GM04503 (cell line): Measurements from ENCODE around the gene LRRTM4.
"Not testable (repeated sequence)": the region's sequence is repeated elsewhere in the genome, so short reads cannot be mapped to it uniquely, and the experiment has no call there.

ENCODE experiments used
- DNase-seq: peaks from one replicate; pipeline ENCODE4 v3.0.0-alpha.2; 2012; ENCODE audit warnings: low read depth

Gene LRRTM4

DNA sequence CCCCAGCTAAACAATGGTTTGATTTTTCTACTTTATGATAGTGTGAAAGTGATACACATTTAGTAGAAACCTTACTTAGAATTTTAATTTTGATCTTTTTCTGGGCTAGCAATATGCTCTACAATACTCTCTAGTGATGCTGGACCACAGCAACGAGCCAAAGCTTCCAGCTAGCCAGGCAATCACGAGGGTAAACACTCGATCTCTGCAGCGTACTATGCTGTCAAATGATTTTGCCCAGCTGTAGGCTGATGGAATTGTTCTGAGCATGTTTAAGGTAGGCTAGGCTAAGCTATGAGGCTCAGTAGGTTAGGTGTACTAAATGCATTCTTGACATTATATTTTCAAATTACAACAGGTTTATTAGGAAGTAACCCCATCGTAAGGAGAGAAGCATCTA, 207.5 kb downstream of the LRRTM4 start:
- no peak for DNase-seq

DNA sequence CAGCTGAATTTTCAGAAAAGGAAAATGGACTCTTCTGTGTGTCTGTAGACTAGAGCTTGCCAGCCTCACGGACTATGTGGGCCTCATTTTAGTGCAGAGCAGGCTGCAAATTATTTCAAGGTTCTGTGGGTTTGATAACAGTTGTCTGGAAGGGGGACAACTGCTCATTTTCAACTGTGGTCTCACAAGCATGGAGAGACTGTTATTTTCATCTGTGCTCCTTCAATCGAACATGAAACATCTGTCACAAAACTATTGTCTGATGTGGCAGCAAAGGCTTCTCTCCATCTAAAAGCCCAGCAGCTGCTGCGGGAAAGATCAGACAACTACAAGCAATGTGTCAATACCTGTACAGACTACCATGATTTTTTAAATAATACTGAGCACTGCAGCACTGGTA, 211.8 kb downstream of the LRRTM4 start:
- DNase-seq = no peak

DNA sequence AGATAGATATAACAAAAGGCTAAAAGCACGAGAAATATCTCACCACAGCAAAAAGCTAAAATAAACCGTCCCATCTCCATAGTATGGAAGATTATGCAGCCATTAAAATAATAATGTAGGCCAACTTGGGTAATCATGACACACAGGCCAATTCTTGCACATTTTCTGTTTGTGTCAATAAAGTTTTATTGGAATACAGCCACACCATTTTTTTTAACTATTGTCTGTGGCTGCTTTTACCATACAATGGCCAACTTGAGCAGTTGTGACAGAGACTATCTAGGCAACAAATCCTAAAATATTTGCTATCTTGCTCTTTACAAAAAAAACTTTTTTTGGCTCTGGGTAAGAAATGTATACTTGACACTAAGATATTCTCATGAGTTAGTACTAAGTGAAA, 212.5 kb downstream of the LRRTM4 start:
- no peak for DNase-seq

DNA sequence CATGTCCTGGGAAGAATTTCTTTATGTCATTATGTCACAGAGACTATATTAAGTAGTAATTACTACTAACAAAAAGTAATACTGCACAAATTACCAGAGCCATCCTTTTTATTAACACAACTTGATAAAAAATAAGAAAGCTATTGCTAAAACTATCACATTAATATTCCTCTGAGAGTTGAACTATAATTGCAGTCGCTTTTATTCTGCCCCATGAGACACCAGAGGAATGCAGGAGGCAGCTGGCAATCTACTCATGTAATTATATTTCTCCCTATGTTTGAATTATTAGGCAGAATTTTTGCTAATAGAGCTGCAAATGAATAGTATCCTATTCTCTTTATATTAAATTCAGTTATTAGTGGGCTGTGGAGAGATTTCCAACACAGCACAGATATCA, 220.7 kb downstream of the LRRTM4 start:
- DNase-seq = no peak

DNA sequence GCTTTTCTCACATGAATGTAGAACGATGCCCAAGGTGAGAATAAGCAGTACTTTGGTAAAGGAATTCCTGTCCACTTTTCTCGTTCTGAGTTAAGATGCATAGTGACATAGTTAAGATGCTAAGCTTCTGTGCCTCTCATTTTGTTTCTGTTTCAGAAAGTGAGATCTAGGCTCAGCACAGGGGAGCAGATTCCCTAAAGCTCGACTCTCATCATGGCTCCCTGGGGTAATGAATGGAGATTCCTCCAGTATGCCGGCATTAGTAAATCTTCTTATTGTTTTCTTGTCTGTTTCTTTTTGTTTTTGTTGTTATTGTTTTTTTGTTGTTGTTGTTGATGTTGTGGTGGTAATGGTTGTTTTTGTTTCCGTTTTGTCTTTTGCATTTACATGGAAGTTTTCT, 225.4 kb downstream of the LRRTM4 start:
- DNase-seq = no peak

DNA sequence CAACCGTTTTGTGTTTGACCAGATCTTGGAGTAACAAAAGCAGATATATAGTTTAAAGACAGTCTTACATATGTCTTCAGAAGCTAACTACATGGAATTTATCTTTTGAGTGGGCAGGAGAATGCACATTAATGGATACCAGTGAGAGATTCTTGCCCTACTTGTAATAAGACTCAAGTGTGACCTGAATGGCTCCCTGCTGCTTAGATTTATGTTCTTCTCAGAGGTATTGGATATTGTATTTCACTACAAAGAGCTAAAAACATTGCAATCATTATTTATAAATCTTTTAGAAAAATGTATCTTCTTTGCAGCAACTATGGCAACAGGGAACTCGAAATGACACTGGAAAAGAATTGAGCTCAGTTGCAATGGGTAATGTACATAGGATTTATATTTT, 227.7 kb downstream of the LRRTM4 start:
- no peak for DNase-seq

DNA sequence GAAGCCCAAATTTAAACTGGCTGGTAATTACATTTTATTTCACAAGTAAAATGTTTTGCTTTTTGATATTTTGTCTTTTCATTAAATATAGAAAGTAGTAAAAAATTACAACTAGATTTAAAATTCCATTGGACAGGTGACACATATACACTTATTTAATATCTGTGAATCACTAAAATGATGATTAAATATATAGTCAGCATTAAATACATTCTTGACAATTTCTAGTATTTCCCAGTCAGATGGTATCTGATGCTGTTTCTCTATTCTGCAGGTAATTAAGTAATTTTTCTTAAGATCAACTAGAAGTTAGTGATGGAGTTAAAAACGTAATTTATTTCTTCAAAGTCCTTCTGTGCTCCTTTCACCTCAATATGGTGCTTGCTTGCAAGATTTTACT, 237.8 kb downstream of the LRRTM4 start:
- no peak for DNase-seq

DNA sequence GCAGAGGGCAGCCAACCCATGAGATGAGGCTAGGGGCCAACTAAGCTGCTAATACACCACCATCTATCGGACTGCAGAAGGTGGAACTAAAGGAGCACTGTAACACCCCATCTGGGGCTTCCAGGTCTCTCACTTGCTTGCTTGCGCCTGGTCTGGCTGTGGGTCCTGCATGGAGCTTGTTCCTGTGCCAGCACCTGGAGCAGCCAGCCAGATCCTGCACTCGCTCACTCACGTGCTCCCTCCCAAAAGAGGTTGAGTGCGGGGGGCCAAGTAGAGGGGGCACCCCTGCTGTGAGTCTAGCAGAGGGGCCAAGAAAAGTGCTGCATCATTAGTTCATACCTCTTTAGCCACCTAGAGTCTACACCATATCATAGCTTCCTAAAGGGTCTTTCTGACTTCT, 250.9 kb downstream of the LRRTM4 start:
- DNase-seq = no peak

DNA sequence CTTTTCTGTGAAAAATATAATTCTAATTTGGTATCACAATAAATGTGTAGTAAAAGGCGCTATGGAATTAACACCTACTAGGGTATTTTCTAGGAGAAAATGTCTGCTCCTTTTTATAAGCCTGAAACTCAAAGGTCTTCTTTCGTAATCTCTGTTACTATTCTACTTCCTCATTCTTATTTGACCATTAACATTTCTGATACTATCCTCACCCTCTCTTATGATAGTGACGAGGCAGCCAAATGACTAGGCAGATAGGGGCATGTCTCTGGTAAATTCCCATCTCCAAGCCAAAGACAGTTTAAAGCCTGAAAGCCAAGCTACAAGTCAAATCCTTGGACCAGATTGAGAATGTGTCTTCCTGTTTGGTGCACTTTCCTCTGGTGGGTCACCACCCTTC, 251.7 kb downstream of the LRRTM4 start:
- DNase-seq = no peak

DNA sequence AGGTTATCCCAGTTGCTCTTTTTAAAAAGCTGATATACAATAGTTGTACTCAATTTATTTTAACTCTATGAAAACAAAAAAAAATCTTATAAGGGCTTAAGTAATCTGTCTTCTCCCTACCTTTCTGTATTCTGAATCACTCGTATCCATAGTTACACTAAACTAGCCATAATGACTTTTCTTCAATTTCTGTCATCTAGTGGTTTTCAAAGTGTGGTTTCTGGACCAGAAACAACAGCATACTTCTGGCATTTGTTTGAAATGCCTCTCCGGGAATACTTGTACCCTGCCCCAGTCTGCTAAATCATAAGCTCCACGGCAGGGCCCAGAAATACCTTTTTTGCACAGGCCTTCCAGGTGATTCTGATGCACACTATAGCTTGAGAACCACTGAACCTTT, 253.6 kb downstream of the LRRTM4 start:
- DNase-seq = no peak

DNA sequence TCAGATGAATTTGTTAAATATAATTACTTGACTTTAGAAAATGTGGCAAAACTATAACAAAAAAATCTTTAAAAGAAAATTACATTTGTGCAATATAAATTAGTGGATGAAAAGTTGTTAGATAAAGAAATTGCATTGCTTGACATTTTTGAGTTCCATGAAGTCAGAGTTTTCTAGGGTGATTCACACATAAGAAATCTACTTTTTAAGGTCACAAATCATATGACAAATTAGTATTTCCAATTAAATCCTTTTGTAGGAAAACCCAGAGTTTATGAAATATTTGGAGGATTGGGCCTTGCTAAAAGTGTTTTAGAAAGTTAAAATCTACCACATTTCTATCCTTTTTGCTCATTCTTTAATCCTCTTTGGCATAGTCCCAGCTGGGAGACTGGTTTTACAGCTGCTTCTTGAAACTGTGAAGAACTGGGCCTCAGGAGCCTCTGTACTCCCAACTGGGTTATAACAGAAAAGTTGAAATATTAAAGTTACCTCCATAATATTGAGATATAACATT, 289.2 kb downstream of the LRRTM4 start:
- no peak for DNase-seq

DNA sequence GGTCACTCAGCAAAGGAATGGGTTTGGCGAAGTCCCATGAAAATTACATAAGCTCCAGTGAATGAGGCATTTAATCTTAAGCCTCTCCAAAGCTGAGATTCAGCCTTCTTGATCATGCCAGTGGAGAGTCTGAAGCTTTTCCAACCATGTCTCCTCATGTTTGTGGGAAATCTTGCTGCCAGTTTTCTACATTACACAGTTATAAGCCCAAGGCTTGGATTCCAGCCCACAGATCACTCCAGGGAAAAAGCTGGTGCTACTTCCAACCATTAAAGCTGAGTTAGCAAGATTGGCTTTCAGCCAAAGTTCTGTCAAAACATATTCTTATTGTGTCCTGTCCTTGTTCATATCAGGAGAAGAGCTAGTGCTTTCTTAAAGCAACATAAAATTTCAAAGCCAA, 293.8 kb downstream of the LRRTM4 start:
- no peak for DNase-seq

DNA sequence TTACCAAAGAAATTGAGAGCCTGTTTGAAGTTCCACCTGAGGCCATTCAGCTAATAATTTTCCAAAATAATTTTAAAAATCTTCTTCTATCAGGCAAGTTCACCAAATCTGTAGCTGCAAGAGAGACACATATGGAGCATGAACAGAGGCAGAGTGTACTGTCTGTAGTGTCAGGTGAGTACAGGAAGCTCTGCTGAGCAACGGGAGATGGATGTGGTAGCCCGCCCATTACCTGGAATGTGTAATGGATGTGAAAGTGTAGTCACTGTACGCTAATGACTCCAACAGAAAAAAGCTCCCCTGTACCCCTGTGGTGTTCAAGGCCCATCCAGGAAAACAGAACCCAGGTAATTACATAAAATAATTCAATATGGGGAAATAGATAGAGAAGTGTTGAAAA, 311.5 kb downstream of the LRRTM4 start:
- DNase-seq = no peak

DNA sequence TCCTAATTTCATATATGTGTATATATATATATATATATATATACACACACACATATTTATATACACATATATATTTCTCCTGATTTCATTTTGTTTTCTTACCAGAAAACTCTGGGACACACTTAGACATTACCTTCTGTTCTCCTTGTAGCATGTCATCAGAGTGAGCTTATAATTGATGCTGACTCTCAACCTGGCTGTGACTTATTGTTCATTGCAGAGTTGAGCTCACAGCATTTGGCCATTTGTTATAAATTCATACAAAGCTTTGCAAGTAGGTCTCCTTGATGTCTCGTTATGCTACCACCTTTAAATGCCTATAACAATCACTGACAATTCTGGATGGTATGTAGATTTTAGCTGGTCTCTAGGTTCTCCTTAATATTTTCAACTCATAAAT, 314.8 kb downstream of the LRRTM4 start:
- no peak for DNase-seq

DNA sequence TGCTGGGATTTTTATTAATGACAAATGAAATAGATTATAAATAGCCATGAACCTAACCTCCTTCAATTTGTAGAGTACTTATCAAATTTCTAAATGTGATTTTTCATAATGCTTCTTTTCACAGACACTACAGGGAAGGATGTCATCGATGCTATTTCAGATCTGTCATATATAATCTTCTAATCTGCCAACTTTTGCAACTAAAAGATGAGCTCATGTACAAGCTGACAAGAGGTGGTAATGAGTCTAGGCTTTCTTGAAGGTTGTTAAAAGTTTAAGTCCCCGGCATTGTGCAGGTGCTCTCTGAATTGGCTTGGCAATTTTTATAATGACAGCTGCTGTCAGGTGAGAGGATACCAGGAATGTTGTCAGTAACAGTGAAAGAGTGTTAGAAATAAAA, 320.4 kb downstream of the LRRTM4 start:
- DNase-seq = no peak

DNA sequence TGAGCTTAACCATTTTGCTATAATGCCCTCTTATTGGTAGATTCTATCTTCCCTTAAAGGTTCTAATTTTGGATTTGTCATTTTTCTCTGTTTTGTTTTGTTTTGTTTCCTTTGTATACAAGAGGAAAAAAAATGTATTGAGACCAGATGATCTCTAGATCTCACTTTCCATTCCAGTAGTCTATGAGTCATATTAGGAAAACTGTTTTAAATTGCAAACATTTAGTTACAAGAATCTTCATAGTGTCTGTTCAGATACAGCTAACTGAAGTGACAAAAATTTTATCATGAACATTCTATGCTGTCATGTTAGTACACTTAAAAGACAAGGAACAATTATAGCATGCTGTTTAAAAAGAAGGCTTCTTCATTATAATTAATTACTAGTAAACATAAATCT, 322.8 kb downstream of the LRRTM4 start:
- DNase-seq = no peak

DNA sequence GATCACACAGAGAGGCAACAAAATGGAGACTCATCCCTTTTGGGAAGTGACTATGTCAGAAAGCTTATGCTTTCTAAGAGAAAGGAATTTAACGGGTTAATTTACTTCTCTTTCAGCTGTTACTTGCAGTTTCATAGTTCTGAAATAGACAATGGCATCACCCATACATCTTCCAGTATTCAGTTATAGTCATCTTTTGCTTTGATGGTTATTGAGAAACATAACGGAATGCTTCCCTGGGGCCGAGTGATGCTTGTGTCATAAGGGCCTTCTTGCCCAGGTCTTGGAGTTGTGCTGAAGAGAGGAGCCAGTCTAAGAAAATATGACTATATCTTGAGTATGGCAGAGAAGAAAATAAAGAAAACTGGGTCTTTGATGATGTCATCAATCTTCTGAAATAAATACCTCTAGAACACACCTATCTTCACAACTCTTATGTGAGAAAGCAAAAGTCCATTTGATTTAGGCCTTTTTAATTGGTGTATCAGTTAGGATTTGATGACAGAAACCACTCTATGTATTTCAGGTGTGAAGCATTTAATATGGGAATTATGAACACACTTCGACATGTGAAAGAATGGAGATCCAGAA, 328.2 kb downstream of the LRRTM4 start:
- no peak for DNase-seq

DNA sequence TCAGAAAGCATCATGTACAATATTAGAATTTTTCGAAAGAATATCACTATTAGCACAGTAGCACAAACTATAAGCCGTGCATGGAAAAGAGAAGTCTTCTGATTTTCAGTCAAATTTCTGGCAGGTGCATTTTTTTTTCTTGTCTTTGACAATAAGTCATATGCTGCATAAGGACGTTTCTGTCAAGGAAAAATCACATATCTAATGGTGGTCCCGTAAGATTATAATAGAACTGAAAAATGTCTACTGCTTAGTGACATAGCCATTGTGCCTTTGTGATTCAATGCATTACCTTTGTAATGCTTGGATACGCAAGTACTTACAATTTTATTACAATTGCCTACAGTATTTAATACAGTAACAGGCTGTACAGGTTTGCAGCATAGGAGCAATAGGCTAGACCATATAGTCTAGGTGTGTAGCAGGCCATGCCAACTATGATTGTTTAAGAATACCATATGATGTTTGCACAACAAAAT, 329.3 kb downstream of the LRRTM4 start:
- no peak for DNase-seq

DNA sequence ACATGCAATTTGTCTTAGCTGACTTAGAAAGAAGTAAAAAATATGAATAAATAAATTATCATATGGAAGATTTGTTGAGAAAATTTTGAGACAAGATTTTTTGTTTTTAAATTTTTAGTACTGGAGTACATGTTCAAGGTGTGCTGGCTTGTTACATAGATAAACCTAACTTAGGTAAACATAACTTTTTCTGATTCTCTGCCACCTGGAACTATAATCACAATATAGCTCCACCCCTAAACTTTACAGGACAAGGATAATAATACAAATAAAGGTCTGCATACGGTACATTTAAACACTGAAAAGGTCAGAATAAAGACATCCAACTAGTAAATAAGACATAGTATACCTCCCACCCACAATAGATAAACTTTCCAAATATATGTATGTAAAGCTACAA, 330.5 kb downstream of the LRRTM4 start:
- DNase-seq = no peak

DNA sequence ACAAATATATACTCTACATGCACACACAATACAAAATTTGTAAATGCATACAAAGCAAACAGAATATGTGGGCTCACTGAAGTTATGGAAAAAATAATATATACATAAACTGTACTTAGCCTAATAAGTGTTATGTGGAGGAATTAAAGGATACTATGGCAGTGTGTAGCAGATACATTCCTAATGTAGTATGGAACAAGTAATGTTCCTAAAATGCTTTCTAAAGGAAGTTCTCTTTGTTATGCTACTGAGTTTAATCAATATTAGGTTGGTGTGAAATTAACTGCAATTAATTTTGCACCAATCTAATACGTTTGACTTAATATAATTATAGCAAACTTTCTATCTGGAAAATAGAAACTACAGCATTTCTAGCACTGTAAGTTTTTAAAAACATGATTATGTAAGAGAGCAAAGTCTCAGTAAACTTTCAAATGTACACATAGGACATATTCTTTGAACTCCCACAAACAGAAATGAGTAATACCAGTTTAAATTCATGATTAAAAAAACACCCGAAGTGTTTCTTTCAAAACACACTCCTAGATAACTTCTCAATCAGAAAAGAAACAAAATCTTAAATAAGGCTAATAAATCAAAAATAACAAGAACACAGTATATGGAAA, 331.3 kb downstream of the LRRTM4 start:
- no peak for DNase-seq

DNA sequence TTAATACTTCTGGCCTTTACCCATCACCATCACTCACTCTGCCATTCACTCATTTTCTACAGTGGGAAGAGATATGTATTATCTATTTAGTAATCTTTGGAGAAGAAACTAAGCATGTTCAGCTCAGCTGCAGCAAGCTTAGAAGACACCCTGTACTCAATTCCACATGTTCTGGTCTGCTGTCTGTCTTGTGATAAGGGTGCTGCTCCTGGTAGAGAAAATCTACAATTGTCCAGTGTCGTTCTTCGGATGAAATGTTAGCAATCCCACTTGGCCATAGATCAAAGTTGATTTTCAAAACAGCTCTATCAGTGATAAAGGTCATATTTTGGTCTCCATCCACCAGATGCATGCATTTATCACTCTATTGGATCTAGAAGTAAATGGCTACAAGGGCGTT, 337.1 kb downstream of the LRRTM4 start:
- DNase-seq = no peak

DNA sequence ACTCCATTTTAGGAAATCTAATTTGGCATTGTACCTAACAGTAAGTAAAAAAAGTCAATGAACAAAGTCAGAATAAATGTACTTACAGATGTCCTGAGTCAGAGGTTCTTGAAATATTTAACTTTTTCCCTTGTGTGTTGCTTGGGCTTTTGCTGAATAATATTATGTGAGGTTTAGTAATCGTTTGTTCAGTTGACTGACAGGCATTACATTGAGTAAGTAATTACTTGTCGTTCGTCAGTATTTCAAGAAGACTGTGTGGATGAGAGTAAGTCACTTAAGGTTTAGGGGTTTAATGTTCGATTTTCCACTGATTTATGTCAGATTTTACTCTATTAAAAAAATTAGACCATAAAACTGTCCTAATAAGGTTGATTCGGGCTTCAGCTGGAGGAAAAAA, 342.9 kb downstream of the LRRTM4 start:
- DNase-seq = no peak

DNA sequence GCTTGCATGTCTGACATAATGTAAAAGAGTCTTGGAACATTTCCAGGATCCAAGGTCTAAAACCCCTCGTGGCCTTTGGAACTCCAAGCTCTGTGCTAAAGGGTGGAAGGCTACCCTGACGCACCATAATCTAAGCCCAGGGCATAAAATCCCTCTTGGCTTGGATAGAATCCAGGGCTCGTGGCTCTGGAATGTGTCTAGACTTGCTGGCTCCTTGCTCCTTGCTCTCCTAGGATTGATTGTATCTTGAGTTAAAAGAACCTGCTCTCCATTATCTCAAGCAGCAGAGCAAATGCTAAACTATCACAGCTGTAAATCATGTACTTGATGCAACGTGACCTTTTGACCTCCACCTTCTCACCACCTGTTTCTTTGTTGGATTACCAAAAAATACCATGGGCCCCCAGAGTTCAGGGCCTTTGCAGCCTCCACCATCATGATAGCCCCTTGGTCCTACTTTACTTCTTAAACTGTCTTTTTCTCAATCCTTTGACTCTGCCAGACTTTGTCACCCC, 346.9 kb downstream of the LRRTM4 start:
- not testable (repeated sequence) for DNase-seq

DNA sequence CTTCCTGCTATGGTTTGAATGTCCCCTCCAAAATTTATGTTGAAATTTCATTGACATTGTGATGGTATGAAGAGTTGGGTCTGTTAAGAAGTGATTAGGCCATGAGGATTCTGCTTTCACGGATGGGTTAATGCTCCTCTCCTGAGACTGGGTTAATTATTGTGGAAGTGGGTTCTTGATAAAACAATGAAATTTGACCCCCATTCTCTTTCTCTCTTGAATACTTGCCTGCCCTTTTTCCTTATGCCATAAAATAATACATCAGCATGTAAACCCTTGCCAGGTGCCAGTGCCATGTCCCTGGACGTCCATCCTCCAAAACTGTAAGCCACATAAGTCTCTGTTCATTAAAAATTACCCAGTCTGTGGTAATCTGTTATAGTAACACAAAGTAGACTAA, 352.8 kb downstream of the LRRTM4 start:
- no peak for DNase-seq
